Stimulated activated CD4-positive, alpha-beta T cell treated with anti-CD3 and anti-CD28 coated beads, Interleukin-15, amount 100 ng/mL, for 24 hours (primary cell): Measurements from ENCODE around the gene NEU4.
"Not testable (repeated sequence)": the region's sequence is repeated elsewhere in the genome, so short reads cannot be mapped to it uniquely, and the experiment has no call there.

Experiments used
- DNase-seq: peaks from one replicate; pipeline ENCODE4 v3.0.0-alpha.2; 2020

The NEU4 gene

DNA sequence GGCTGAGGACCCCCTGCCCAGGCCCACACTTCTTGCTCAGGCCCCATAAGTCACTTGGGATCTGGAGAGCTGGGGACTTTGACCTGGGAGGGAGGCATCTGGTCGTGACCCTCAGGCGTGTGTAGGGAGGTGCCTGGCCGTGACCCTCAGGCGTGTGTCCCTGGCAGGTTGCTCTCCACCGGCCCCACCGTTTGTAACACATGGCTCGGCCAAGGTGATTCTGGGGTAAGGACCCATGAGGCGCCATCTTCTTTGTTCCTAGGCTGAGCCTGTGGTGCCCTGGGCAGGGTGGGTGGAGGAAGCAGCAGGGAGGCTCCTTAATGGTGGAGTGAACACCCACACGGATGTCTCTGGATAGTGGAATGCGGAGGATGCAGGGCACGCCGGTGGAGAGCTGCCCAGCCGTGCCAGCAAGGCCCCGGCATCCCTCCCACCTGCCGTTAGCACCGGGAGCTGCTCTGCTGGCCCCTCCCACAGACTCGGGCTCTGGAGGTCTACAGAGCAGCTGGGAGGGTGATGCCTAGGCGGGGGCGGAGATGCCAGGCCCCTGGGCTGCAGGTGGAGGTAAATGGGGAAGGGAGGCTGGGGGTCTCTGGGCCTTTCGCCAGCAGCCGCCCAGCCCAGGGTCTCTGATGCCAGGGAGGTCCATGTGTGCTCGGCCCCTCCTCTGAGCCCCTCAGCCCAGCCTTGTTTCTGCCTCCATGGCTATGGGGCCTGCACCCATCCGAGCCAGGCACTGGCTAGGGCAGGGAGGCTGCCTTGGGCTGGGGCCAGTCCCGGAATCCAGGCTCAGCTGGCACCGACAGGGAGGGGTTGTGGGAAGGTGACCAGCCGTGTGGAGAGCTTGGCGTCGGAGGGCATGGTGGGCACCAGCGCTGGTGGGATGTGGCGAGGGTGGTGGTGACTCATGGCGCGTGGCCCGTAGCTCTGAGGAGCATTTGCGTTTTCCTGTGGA, 33.5 kb upstream of the NEU4 start:
- no peak for DNase-seq

DNA sequence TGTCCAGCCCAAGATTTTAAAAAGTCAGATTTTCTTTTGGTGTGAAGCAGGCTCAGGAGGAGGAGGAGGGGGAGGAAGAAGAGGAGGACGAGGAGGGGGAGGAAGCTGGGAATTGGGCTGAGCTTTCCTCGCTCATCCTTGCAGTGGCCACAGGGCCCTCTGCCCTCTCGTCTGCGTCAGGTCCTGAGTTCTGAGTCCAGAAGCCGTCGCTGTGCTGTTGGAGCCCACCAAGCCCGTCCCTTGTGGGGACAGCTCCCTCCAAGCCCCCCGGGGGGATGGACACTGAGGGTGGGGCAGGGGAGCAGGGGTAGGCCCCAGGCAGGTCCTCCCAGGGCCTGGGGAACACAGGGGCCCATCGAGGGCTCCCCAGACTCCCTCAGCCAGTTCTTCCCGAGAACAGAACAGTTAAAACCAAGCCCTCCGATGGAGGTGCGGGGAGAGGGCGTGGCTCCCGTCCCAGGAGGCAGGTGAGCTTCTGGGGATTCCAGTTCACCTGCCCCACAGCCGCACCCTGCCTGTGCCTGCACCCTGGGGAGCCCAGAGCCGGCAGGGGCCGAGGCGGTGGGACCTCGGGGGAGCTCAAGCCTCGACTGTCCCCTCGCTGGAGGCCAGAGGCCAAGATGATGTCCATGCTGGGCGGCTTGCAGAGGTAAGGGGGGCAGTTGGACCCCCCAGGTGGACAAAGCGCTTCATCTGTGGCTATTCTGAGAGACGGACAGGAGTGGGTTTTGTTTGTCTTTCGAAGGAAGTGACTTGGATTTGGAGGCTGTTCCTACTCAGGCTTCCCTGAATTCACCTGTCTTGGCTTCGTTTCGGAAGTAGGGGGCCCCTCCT, 32.4 kb upstream of the NEU4 start, which contains the start of gene GAL3ST2:
Gene GAL3ST2, plus strand, starts transcription at position 487 of the 834 bp plus-strand sequence. Its CDS starts 134 bp downstream, at position 621.
- DNase-seq = no peak

DNA sequence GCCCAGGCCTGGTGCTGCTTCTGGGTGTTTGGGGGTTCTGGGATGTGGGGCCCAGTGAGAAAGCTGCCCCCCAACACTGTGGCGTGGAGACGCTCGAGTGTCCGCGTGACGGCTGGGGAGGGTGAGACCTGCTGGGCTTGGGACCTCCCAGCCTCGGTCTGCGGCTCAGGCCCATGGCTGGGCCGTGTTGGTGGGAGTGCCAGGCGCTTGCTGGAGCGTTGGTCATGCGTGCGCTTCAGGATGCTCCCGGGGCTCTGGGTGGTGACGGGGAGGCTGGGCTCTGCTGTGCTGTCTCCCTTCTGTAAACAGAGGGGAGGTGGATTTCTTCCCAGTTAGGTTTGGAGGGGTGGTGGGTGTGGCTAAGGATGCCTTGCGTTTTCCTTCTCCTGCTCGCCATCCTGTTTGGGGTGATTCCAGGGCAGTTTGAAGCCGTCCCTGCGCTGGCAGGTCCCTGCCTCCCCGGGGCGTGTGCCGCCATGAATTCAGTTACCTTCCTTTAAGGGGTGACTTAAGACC, 31.8 kb upstream of the NEU4 start:
- no peak for DNase-seq

DNA sequence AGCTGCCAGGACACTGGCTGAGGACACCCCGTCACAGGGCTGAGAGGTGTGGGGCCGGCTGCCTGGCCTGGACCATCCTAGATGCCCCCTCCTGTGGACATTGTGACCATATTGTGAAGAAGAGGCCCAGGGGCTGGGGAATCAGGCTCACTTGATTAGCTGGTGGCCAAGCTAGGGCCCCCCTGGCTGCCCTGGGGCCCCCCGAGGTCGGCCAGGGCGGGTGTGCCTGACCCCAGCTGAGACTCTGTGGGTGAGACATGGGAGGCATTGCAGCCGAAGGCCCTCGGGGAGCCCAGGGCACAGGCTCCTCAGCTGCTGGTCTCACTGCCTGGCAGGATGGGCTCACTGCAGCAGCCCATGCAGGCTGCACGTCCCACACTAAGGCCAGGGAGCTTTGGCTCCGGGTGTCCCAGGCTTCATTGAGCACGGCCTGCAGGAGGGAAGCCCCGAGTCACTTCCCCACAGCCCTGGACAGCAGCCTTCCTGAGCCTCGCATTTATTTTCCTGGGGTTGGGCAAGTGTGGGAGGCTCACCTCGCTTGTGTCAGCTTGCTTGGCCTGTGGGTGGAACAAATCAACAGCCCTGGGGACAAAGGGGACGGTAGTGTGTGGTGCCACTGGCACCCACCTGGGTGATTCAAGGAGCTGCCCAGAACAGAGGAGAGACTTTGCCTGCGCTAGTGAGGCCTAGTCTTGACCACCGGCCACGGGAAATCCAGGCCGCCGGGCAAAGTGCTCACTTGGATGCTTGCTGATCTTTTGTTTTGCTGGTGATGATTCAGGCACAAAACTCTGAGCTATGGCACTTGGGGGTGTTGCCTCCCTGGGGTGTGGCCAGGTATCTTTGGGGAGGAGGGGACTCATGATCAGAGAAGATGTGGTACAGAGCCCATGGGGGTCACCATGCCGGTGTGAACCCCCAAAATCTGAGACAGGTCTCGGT, 31.0 kb upstream of the NEU4 start:
- DNase-seq = no peak

DNA sequence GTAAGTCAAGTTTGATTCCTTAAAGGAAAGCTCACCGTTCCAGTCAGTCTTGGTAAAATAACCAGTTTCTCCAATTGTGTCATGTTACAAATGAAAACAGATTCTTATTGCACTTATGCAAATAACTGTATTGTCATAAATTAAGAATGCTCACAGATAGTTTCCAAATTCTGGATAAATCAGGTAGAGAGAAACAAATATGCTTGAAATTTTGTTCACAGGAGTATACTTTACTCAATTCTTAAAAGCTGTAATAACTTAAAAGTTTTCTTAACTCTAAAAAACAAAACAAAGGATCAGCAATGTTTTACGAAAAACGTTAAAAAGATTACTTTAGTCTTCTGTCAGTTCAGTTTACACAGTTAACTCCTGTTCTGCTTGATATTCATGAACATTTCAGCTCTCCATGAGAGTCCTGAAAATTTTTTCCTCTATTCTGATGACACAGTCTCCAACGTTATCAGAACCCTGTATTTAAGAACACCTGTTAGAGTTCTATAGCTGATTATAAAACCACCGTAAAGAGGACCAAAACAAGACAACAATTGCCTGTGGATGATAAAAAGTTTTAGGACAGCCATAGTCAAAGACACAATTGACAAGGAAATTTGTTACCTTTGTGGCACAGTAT, 27.9 kb upstream of the NEU4 start:
- no peak for DNase-seq

DNA sequence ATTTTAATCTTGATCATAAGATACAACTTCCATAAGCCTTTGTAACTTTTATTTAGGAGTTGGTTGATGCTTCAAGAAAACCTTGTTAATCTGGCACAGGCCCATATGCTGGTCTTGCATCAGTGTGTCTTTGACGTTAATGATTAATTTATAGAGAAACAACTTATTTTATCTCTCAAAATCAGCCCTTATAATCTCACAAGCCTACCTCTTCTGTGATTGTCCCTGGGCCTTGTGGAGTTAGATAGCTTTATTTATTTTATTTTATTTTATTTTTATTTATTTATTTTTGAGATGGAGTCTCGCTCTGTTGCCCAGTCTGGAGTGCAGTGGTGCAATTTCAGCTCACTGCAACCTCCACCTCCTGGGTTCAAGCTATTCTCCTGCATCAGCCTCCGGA, 26.9 kb upstream of the NEU4 start:
- not testable (repeated sequence) for DNase-seq

DNA sequence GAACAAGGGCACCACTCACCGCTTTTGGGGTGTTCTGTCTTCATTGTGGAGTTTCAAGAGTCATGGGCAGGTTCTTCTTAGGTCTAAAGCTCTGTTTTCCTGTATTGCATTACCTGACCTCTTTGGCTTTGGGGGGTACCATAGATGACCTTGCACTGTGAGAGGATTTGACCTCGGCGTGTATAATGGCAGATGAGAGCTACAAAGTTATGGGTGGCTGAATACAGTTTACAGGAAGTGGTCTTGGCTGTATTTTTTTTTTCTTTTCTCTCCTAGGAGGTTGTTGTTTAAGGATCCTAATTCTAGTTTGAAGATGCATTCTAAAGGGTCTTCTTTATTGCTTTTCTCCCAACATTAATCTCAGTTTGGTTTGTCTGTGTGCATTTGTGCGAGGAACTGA, 20.9 kb upstream of the NEU4 start:
- DNase-seq = no peak

DNA sequence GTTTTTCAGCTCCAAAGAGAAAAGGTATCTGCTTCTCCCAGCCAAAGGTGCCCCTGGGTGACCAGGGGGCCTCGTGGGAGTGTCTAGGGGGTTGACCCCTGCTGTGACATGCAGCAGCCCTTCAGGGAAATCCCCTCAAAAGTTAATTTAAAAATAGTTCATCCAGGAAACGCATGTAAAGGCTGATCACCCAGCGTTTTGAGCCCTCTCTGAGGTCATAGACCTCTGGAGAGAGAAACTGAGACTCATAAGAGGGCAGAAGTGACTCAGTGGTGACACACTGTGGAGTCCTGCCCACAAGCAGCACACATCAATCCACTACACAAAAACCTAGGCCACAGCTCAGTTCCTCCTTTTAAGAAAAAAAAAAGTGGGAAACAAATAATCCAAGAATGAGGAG, 20.4 kb upstream of the NEU4 start:
- DNase-seq = peak; percentile 76

DNA sequence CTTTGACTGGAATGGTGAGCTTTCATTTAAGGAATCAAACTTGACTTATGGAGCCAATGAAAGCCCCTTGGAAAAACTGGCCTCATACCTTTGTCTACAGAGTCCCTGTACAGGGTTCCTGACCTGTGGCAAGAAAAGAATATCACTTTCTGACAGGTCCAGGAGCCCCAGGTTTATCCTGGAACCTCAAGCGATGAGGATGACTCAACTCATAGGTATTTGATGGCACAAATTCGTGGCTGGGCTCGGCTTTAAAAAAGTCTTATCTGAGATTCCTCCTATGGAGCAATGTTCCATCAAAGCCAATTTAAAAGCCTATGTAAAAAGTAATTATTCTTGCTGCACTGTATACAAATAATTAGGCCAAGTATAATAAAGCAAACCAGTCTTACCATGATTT, 17.6 kb upstream of the NEU4 start:
- not testable (repeated sequence) for DNase-seq

DNA sequence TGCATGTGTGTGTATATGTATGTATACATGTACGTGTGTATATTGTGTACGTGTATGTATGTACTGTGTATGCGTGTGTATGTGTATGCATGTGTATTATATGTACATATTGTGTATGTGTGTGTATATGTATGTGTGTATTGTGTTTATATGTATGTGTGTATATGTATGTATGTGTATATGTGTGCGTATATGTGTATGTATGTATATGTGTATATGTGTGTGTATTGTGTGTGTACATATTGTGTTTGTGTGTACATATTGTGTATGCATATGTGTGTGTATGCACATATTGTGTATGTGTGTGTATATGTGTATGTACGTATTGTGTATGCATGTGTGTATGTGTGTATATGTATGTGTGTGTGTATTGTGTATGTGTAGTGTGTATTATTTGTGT, 15.6 kb upstream of the NEU4 start:
- no peak for DNase-seq

DNA sequence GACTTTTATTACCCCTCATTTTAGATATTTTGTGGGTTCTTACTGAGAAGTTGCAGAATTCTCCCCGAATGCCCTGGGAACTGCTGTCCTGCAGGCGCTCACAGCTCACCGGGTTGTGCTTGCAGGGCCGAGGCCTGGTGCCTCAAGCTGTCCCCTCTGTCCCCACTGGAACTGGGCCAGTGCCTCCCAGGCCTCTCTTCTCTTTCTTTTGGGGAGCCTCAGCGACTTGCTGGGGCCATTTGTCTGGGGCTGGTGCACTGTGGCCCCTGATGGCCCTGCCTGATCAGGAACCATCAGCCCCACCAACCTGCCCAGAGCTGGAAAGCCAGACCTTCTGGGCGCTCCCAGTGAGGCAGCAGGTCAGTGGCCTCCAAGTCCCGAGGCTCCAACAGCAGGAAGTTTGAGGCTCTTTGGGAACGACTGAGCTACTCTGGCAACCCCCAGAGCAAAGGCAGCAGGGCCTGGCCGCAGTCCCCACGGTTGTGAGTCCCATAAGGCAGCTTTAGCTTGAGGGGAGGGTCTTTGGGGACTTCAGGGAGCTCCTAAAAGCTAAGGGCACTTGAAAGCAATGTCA, 14.7 kb upstream of the NEU4 start:
- DNase-seq = no peak

DNA sequence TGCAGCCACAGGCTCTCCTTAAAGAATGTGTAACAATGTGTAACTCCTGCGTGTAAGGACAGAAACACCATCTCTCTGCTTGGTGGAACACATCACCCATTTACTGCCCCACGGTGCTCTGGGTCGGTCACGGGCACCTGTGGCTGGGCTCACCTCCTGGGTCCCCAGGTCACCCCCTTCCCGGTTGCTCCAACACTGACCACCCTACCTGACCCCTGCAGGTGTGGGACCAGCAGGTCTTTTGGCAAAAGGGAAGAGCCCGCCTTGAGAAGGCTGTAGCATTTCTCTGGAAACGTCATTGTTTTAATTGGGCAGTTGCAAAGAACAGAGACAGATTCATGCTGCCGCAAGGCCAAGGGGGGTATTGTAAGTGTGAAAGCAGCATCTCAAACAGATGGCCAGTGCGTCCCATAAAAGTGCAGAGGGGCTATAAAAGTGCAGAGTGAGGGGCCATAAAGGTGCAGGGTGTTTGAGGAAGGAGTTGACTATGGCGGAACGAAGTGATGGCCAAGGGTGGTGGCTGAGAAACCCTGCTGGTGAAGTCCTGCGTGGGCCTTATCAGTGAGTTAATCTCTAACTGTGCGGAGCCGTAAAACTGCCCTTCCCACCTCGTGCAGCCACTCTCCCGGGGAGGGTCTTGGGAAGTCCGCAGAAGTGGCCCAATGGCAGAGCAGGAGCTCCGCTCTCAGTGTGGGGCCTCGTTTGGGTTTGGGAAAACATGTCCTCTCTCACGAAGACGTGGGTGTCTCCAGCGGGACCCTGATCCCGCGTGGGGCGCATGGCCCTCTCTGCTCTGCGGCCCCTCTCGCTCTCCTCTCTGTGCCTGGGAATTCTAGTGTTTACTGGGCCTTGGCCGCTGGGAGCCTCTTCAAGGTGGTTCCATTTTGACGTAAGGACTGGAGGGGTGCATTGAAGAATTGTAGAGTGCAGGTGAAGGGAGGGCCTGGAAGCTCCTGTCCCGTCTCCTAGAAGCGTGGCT, 13.7 kb upstream of the NEU4 start:
- DNase-seq = no peak

DNA sequence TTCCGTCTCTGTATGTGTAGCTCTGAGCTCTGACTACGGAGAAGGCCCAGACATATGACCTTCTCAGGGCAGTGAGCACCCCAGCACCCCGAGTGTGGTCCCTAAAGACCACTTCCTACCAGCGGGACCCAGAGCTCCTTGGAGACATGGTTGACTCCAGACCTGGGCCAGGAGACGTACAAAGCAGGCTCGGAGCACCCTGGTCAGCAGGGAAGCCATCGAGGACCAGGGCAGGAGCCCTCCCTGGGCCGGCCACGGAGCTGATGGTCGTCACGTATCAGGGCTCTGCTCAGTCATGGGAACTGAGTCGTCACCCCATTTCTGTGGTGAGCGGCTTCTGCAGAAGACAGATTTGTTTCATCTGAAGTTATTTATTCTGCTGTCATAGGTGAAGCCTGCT, 12.8 kb upstream of the NEU4 start:
- DNase-seq = no peak

DNA sequence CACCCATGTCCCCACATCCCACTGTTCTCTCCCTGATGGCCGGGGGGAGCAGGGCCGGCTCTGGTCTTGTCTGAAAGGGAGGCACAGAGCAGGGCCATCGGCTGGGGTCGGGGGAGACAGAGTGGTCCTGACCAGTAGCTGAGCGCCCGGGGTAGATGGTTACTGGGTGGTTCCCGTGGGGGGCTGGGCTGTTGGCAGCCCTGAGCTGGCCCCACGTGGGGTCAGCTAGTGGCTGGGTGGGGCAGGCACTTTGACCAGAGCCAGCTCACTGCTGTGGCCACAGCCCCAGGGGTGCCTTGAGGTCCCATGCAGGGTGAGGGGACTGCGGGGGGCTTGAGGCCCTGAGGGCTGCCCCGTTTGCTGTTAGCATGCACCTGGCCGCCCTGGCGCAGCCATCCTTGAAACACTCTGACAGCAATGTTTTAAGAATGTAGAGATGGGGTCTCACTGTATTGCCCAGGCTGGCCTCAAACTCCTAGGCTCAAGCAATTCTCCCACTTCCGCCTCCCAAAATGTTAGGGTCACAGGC, 12.3 kb upstream of the NEU4 start:
- no peak for DNase-seq

DNA sequence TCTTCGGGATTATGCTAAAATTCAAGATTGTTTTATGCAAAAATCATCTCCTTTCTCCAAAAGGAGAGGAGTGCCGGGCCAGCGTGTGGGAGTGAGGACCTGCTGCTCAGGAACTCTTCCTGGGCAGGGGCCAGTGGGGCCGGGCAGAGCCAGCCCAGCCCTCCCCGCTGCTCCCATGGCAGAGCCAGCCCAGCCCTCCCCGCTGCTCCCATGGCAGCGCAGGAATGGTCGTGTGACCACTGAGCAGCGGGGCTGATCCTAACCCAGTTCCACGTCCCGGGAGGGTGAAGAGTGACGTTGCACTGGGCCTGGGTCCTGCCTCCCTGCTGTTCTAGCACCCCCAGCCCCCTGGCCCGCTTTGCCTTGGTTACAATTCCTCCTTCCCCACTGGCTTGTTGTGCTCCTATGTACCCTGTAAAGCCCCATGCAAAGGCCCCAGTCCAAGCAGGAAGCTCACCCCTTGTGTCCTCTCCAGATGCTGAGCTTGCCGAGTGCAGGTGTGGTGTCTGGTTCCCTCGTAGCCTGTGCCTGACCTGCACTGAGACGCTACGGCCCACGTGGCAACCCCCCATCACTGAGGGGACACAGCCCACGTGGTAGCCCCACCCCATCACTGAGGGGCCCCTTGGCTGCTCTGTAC, 11.4 kb upstream of the NEU4 start:
- no peak for DNase-seq

DNA sequence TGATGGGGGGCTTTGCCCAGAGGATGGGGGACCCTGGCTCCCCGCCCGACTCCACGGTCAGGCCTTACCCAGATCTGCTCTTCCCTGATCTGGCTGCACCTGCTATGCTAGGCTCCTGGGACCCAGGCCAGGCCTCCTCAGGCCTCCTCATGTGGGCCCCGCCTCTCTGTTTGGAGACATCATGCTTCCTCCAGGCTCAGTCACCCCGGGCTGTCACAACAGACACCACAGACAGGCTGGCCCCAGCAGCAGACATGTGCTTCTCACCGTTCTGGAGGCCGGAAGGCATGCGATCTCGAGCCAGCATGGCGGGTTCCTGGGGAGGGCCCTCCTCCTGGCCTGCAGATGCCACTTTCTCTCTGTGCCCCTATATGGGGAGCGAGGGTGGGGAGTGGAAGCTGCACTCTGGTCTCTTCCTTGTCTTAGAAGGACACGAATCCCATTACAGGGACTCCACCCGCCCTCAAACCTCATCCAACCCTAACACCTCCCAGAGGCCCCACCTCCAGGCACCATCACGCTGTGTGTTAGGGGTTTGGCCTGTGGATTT, 10.8 kb upstream of the NEU4 start:
- no peak for DNase-seq

DNA sequence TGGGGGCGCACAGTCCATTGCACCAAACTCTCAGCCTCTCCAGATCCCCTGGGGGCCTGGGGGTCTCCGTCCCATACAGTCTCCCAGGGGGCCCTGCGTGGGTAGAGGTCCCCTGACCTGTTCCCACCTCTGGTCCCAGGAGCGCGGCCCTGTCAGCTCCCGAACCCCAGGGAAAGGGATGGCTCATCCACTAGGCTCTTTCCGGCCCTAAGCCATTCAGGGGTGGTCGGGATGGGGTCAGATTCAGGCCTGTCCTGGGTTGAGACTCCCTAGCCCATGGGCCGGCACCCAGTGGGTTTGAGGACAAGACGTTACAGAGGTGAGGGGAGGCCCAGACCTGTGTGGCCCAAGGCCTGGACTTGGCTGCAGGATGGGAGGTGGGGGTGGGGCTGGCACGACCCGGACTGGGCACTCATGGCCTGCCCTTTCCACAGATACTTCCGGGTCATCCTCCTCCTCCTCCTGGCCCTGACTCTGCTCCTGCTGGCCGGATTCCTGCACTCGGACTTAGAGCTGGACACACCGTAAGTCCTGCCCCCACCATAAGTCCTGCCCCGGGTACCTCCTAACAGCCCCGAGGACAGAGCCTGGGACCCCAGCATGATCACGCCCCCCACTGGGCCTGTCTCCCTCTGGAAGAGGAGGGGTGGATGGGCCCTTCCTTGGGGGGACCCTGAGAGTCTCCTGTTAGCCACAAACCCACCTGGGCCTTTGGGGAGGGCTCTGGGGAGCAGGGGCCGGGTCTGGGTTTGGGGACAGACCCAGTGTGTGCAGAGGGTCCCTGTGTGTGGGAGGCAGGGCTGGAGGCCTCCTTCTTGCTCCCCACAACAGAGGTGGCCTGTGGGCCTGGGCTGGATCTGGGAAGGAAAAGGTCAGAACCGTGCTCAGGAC, 10.1 kb upstream of the NEU4 start:
- no peak for DNase-seq
